IPS-18a (cell line): ENCODE results near the gene DERA.
"Not testable (repeated sequence)": the region's sequence is repeated elsewhere in the genome, so short reads cannot be mapped to it uniquely, and the experiment has no call there.

ENCODE experiments used
- H3K27ac ChIP-seq: one replicate; pipeline ENCODE4 v1.5.1; 2013; ENCODE audit warnings: low read length
- H3K27me3 ChIP-seq: one replicate; pipeline ENCODE4 v1.6.1; 2013; ENCODE audit warnings: mild to moderate bottlenecking, low read length; ENCODE audit not compliant: control insufficient read depth, insufficient read depth
- H3K36me3 ChIP-seq: one replicate; pipeline ENCODE4 v1.6.1; 2013; ENCODE audit warnings: low read depth, low read length; ENCODE audit not compliant: control insufficient read depth
- H3K4me1 ChIP-seq: one replicate; pipeline ENCODE4 v1.6.1; 2013; ENCODE audit warnings: low read depth, low read length; ENCODE audit not compliant: control insufficient read depth
- H3K4me3 ChIP-seq: one replicate; pipeline ENCODE4 v1.5.1; 2013; ENCODE audit warnings: low read length
- H3K9ac ChIP-seq: one replicate; pipeline ENCODE4 v1.6.1; 2013; ENCODE audit warnings: mild to moderate bottlenecking, low read length, moderate library complexity
- H3K9me3 ChIP-seq: one replicate; pipeline ENCODE4 v1.6.1; 2013; ENCODE audit warnings: low read depth, low read length; ENCODE audit not compliant: control insufficient read depth

The DERA gene

GRCh38 chr12:15988983-15989755, 78.0 kb downstream of the DERA start:
- H3K9me3 ChIP-seq: no peaks in the 10 kb centered on the region
- no peak overlapping the region for H3K4me3 ChIP-seq
- no peak overlapping the region for H3K27ac ChIP-seq
- no peak overlapping the region for H3K9ac ChIP-seq
- no peaks in the 10 kb centered on the region for H3K36me3 ChIP-seq
- H3K27me3 ChIP-seq: no peaks in the 10 kb centered on the region
- no peaks in the 10 kb centered on the region for H3K4me1 ChIP-seq

- Histone ChIP-seq H3K4me1 (no peaks in the 10 kb centered on the region), H3K27ac (no peak overlapping the region), H3K27me3 (no peaks in the 10 kb centered on the region), H3K9me3 (no peaks in the 10 kb centered on the region), H3K9ac (no peak overlapping the region), H3K4me3 (no peak overlapping the region), H3K36me3 (no peaks in the 10 kb centered on the region)
Observed at GRCh38 chr12:15995801-15996200, 84.7 kb downstream of the DERA start.

- Histone ChIP-seq H3K4me1 (no peaks in the 10 kb centered on the region), H3K9ac (no peak overlapping the region), H3K27ac (no peak overlapping the region), H3K27me3 (no peaks in the 10 kb centered on the region), H3K9me3 (no peaks in the 10 kb centered on the region), H3K36me3 (no peaks in the 10 kb centered on the region), H3K4me3 (no peak overlapping the region)
Observed at GRCh38 chr12:15996254-15996653, 85.1 kb downstream of the DERA start.

- H3K4me1 ChIP-seq: no peaks in the 10 kb centered on the region
- H3K27me3 ChIP-seq: no peaks in the 10 kb centered on the region
Observed at GRCh38 chr12:15996948-15997347, 85.8 kb downstream of the DERA start.

GRCh38 chr12:15997910-15998309, 86.8 kb downstream of the DERA start:
- H3K36me3 ChIP-seq: no peaks in the 10 kb centered on the region
- no peaks in the 10 kb centered on the region for H3K9me3 ChIP-seq
- no peaks in the 10 kb centered on the region for H3K4me1 ChIP-seq
- no peak overlapping the region for H3K27ac ChIP-seq
- no peaks in the 10 kb centered on the region for H3K27me3 ChIP-seq
- no peak overlapping the region for H3K4me3 ChIP-seq
- H3K9ac ChIP-seq: no peak overlapping the region

More at GRCh38 chr12:15996948-15997347, 85.8 kb downstream of the DERA start:
- no peak overlapping the region for H3K9ac ChIP-seq
- H3K36me3 ChIP-seq: no peaks in the 10 kb centered on the region
- H3K9me3 ChIP-seq: no peaks in the 10 kb centered on the region
- H3K27ac ChIP-seq: no peak overlapping the region
- H3K4me3 ChIP-seq: no peak overlapping the region

GRCh38 chr12:16002880-16003279, 91.7 kb downstream of the DERA start:
- no peaks in the 10 kb centered on the region for H3K27me3 ChIP-seq

GRCh38 chr12:16003460-16003859, 92.3 kb downstream of the DERA start:
- Histone ChIP-seq H3K27ac (no peak overlapping the region), H3K27me3 (no peaks in the 10 kb centered on the region), H3K9me3 (no peaks in the 10 kb centered on the region), H3K9ac (no peak overlapping the region), H3K4me3 (no peak overlapping the region), H3K4me1 (no peaks in the 10 kb centered on the region), H3K36me3 (no peaks in the 10 kb centered on the region)

More at GRCh38 chr12:16002880-16003279, 91.7 kb downstream of the DERA start:
- Histone ChIP-seq H3K9ac (no peak overlapping the region), H3K9me3 (no peaks in the 10 kb centered on the region), H3K27ac (no peak overlapping the region), H3K36me3 (no peaks in the 10 kb centered on the region), H3K4me1 (no peaks in the 10 kb centered on the region), H3K4me3 (no peak overlapping the region)

GRCh38 chr12:16006752-16007151, 95.6 kb downstream of the DERA start:
- Histone ChIP-seq H3K36me3 (no peaks in the 10 kb centered on the region), H3K27ac (no peak overlapping the region), H3K4me3 (no peak overlapping the region), H3K9ac (no peak overlapping the region), H3K9me3 (no peaks in the 10 kb centered on the region), H3K27me3 (no peaks in the 10 kb centered on the region), H3K4me1 (no peaks in the 10 kb centered on the region)

- Histone ChIP-seq H3K4me1 (no peaks in the 10 kb centered on the region), H3K9me3 (peaks cover 5% of the 10 kb centered on the region), H3K36me3 (no peaks in the 10 kb centered on the region), H3K27me3 (no peaks in the 10 kb centered on the region), H3K9ac (no peak overlapping the region), H3K4me3 (no peak overlapping the region), H3K27ac (no peak overlapping the region)
Observed at GRCh38 chr12:16008421-16008824, 97.3 kb downstream of the DERA start.

- Histone ChIP-seq H3K9ac (no peak overlapping the region), H3K4me3 (no peak overlapping the region), H3K27ac (no peak overlapping the region), H3K27me3 (no peaks in the 10 kb centered on the region), H3K36me3 (no peaks in the 10 kb centered on the region), H3K9me3 (peaks cover 20% of the 10 kb centered on the region), H3K4me1 (no peaks in the 10 kb centered on the region)
Observed at GRCh38 chr12:16012117-16012516, 101.0 kb downstream of the DERA start.

GRCh38 chr12:16013722-16014121, 102.6 kb downstream of the DERA start:
- not testable (repeated sequence) for H3K27me3 ChIP-seq, H3K27ac ChIP-seq, H3K36me3 ChIP-seq, H3K4me3 ChIP-seq, H3K9ac ChIP-seq, H3K4me1 ChIP-seq
- H3K9me3 ChIP-seq: peaks cover 20% of the 10 kb centered on the region

GRCh38 chr12:16014394-16014793, 103.3 kb downstream of the DERA start:
- not testable (repeated sequence) for H3K9ac ChIP-seq, H3K27ac ChIP-seq, H3K27me3 ChIP-seq, H3K4me1 ChIP-seq, H3K4me3 ChIP-seq, H3K36me3 ChIP-seq
- H3K9me3 ChIP-seq: peaks cover 20% of the 10 kb centered on the region
